ENCODE measurements around the gene RNF133. TPM values are rescaled to one million over a fixed set of nuclear protein-coding genes. Genes with fewer than 3 reads are reported as not detected.

Gene RNF133
- total RNA-seq, 4 donors from 2014 or later: not detected

GRCh38 chr7:122675621-122676020 lies 23.3 kb downstream of the RNF133 start:
- H3K4me1 ChIP-seq: no peaks in the 10 kb centered on the region
- intact Hi-C loops (cut with DNase I; ENCODE audit: low total_unique reads): no loop called here

GRCh38 chr7:122675011-122675410 lies 23.9 kb downstream of the RNF133 start:
- intact Hi-C loops (cut with DNase I; ENCODE audit: low total_unique reads): no loop called here
- Histone ChIP-seq H3K9me3 (no peaks in the 10 kb centered on the region), H3K4me1 (no peaks in the 10 kb centered on the region), H3K27me3 (no peaks in the 10 kb centered on the region), H3K27ac (no peak overlapping the region), H3K4me3 (no peak overlapping the region), H3K36me3 (no peaks in the 10 kb centered on the region)
- ATAC-seq: no peak
- in situ Hi-C loops (cut with MboI; ENCODE audit: low sequenced_read_pairs in 4 of 4): no loop called here
- DNase-seq: no peak
- TF ChIP-seq POLR2A (IDR thresholded peaks at IDR 0.05): no peak
- TF ChIP-seq, protein P1, sequence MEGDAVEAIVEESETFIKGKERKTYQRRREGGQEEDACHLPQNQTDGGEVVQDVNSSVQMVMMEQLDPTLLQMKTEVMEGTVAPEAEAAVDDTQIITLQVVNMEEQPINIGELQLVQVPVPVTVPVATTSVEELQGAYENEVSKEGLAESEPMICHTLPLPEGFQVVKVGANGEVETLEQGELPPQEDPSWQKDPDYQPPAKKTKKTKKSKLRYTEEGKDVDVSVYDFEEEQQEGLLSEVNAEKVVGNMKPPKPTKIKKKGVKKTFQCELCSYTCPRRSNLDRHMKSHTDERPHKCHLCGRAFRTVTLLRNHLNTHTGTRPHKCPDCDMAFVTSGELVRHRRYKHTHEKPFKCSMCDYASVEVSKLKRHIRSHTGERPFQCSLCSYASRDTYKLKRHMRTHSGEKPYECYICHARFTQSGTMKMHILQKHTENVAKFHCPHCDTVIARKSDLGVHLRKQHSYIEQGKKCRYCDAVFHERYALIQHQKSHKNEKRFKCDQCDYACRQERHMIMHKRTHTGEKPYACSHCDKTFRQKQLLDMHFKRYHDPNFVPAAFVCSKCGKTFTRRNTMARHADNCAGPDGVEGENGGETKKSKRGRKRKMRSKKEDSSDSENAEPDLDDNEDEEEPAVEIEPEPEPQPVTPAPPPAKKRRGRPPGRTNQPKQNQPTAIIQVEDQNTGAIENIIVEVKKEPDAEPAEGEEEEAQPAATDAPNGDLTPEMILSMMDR (IDR thresholded peaks at IDR 0.05 in 4 of 5, conservative IDR thresholded peaks at IDR 0.05 in 1 of 5): no peak

More at GRCh38 chr7:122675621-122676020, 23.3 kb downstream of the RNF133 start:
- in situ Hi-C loops (cut with MboI; ENCODE audit: low sequenced_read_pairs in 4 of 4): no loop called here
- no peaks in the 10 kb centered on the region for H3K9me3 ChIP-seq
- H3K27me3 ChIP-seq: no peaks in the 10 kb centered on the region
- H3K4me3 ChIP-seq: no peak overlapping the region
- TF ChIP-seq, protein P1 (IDR thresholded peaks at IDR 0.05 in 4 of 5, conservative IDR thresholded peaks at IDR 0.05 in 1 of 5): no peak
- TF ChIP-seq POLR2A (IDR thresholded peaks at IDR 0.05): no peak
- no peak for ATAC-seq
- DNase-seq: no peak
- H3K36me3 ChIP-seq: no peaks in the 10 kb centered on the region
- H3K27ac ChIP-seq: no peak overlapping the region

GRCh38 chr7:122674502-122674901 lies 24.4 kb downstream of the RNF133 start:
- Histone ChIP-seq H3K4me1 (no peaks in the 10 kb centered on the region), H3K36me3 (no peaks in the 10 kb centered on the region), H3K4me3 (no peak overlapping the region), H3K9me3 (no peaks in the 10 kb centered on the region), H3K27ac (no peak overlapping the region), H3K27me3 (no peaks in the 10 kb centered on the region)
- intact Hi-C loops (cut with DNase I; ENCODE audit: low total_unique reads) (no loop called here), in situ Hi-C loops (cut with MboI; ENCODE audit: low sequenced_read_pairs in 4 of 4) (no loop called here)
- DNase-seq: no peak
- ATAC-seq: no peak
- no peak for TF ChIP-seq POLR2A (IDR thresholded peaks at IDR 0.05)
- TF ChIP-seq, protein P1 (IDR thresholded peaks at IDR 0.05 in 4 of 5, conservative IDR thresholded peaks at IDR 0.05 in 1 of 5): no peak

DNA sequence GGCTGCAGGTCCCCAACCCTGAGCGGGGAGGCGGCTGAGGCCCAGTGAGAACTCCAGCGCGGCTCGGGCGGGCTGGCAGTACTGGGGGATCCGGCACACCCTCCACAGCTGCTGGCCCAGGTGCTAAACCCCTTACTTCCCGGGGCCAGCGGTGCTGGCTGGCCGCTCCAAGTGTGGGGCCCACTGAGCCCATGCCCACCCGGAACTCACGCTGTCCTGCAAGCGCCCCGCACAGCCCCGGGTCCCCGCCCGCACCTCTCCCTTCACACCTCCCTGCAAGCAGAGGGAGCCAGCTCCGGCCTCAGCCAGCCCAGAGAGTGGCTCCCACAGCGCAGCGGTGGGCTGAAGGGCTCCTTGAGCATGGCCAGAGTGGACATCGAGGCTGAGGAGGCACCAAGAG lies 25.0 kb downstream of the RNF133 start:
- no peaks in the 10 kb centered on the region for H3K9me3 ChIP-seq
- H3K4me3 ChIP-seq: no peak overlapping the region
- no peak for DNase-seq
- TF ChIP-seq POLR2A (IDR thresholded peaks at IDR 0.05): no peak
- TF ChIP-seq, protein P1 (IDR thresholded peaks at IDR 0.05 in 4 of 5, conservative IDR thresholded peaks at IDR 0.05 in 1 of 5): no peak
- no peaks in the 10 kb centered on the region for H3K27me3 ChIP-seq
- intact Hi-C loops (cut with DNase I; ENCODE audit: low total_unique reads) (no loop called here), in situ Hi-C loops (cut with MboI; ENCODE audit: low sequenced_read_pairs in 4 of 4) (no loop called here)
- H3K36me3 ChIP-seq: no peaks in the 10 kb centered on the region
- ATAC-seq: no peak
- H3K4me1 ChIP-seq: no peaks in the 10 kb centered on the region
- no peak overlapping the region for H3K27ac ChIP-seq

- no peak for DNase-seq
- Histone ChIP-seq H3K9me3 (no peaks in the 10 kb centered on the region), H3K4me3 (no peak overlapping the region), H3K27ac (no peak overlapping the region), H3K4me1 (no peaks in the 10 kb centered on the region), H3K36me3 (no peaks in the 10 kb centered on the region), H3K27me3 (no peaks in the 10 kb centered on the region)
- ATAC-seq: no peak
- TF ChIP-seq, protein P1 (IDR thresholded peaks at IDR 0.05 in 4 of 5, conservative IDR thresholded peaks at IDR 0.05 in 1 of 5): no peak
- no peak for TF ChIP-seq POLR2A (IDR thresholded peaks at IDR 0.05)
- in situ Hi-C loops (cut with MboI; ENCODE audit: low sequenced_read_pairs in 4 of 4): no loop called here
- intact Hi-C loops (cut with DNase I; ENCODE audit: low total_unique reads): no loop called here
These were observed 26.4 kb downstream of the RNF133 start for GRCh38 chr7:122672536-122672935.

Data from gastrocnemius medialis (tissue), 4 donors.